ENCODE results near the gene TIMP3.
"Not testable (repeated sequence)": the region's sequence is repeated elsewhere in the genome, so short reads cannot be mapped to it uniquely, and the experiment has no call there.

TIMP3 gene

GRCh38 chr22:32801537-32802236 is at the start of gene TIMP3:
TSS of gene TIMP3 (plus strand) at chr22:32801705. CDS start at chr22:32802002, 297 bp downstream.
- in situ Hi-C loops (cut with HindIII; ENCODE audit: low sequenced_read_pairs), result no loop called here

GRCh38 chr22:32752326-32752725 is 49.2 kb upstream of the TIMP3 start:
- in situ Hi-C loops (cut with HindIII; ENCODE audit: low sequenced_read_pairs), result no loop called here

GRCh38 chr22:32752816-32753520 is 48.5 kb upstream of the TIMP3 start:
- in situ Hi-C loops (cut with HindIII; ENCODE audit: low sequenced_read_pairs), result no loop called here

GRCh38 chr22:32753591-32753990 is 47.9 kb upstream of the TIMP3 start:
- in situ Hi-C loops (cut with HindIII; ENCODE audit: low sequenced_read_pairs), result no loop called here

- in situ Hi-C loops (cut with HindIII; ENCODE audit: low sequenced_read_pairs), result no loop called here
Observed at GRCh38 chr22:32754413-32755041, 47.0 kb upstream of the TIMP3 start.

GRCh38 chr22:32757086-32757762 is 44.3 kb upstream of the TIMP3 start:
- in situ Hi-C loops (cut with HindIII; ENCODE audit: low sequenced_read_pairs), result not testable (repeated sequence)

- in situ Hi-C loops (cut with HindIII; ENCODE audit: low sequenced_read_pairs), result no loop called here
Observed at GRCh38 chr22:32758866-32759385, 42.6 kb upstream of the TIMP3 start.

GRCh38 chr22:32760396-32760795 is 41.1 kb upstream of the TIMP3 start:
- in situ Hi-C loops (cut with HindIII; ENCODE audit: low sequenced_read_pairs), result no loop called here

- in situ Hi-C loops (cut with HindIII; ENCODE audit: low sequenced_read_pairs), result no loop called here
Observed at GRCh38 chr22:32760815-32761214, 40.7 kb upstream of the TIMP3 start.

- in situ Hi-C loops (cut with HindIII; ENCODE audit: low sequenced_read_pairs), result no loop called here
Observed at GRCh38 chr22:32761251-32761903, 40.1 kb upstream of the TIMP3 start.

GRCh38 chr22:32764330-32765131 is 37.0 kb upstream of the TIMP3 start:
- in situ Hi-C loops (cut with HindIII; ENCODE audit: low sequenced_read_pairs), result no loop called here

- in situ Hi-C loops (cut with HindIII; ENCODE audit: low sequenced_read_pairs), result no loop called here
Observed at GRCh38 chr22:32765132-32765618, 36.3 kb upstream of the TIMP3 start.

- in situ Hi-C loops (cut with HindIII; ENCODE audit: low sequenced_read_pairs), result no loop called here
Observed at GRCh38 chr22:32771756-32772155, 29.7 kb upstream of the TIMP3 start.

GRCh38 chr22:32775957-32776356 is 25.5 kb upstream of the TIMP3 start:
- in situ Hi-C loops (cut with HindIII; ENCODE audit: low sequenced_read_pairs), result no loop called here

GRCh38 chr22:32776397-32776796 is 25.1 kb upstream of the TIMP3 start:
- in situ Hi-C loops (cut with HindIII; ENCODE audit: low sequenced_read_pairs), result no loop called here

- in situ Hi-C loops (cut with HindIII; ENCODE audit: low sequenced_read_pairs), result no loop called here
Observed at GRCh38 chr22:32776802-32777201, 24.7 kb upstream of the TIMP3 start.

GRCh38 chr22:32777987-32778386 is 23.5 kb upstream of the TIMP3 start:
- in situ Hi-C loops (cut with HindIII; ENCODE audit: low sequenced_read_pairs), result no loop called here

GRCh38 chr22:32780726-32781310 is 20.7 kb upstream of the TIMP3 start:
- in situ Hi-C loops (cut with HindIII; ENCODE audit: low sequenced_read_pairs), result loop anchor here (5.0 kb wide), 1 partner anchor 56 kb away; no protein-coding TSS in a partner anchor

GRCh38 chr22:32781695-32782094 is 19.8 kb upstream of the TIMP3 start:
- in situ Hi-C loops (cut with HindIII; ENCODE audit: low sequenced_read_pairs), result loop anchor here (5.0 kb wide), 1 partner anchor 56 kb away; no protein-coding TSS in a partner anchor
